ENCODE measurements around the gene HINT2. TPM values are rescaled to one million over a fixed set of nuclear protein-coding genes. Genes with fewer than 3 reads are reported as not detected.

HINT2 gene

DNA sequence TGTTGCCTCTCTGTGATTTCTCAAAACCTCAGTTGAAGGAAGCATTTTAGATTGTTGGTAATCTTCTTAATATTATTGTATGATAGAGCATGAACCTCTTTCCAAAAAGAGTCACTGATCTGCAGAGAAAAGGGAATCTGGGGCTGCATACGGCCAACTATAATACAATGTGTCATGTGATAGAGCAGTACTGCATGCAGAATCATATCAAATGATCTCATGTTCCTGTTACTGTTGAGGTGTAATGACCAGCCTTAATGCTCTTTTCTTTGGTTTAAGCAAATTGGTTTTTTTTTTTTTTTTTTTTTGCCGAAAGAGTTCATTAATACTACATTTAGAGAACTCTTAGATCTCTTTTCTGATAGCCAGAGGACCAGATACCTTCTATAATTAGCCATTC, 47.8 kb downstream of the HINT2 start:
- Histone ChIP-seq H3K56ac (ENCODE audit: low read length) (no peak overlapping the region), H3K27ac (ENCODE audit: low read depth, low read length) (no peak overlapping the region), H3K18ac (ENCODE audit: low read length) (no peak overlapping the region), H3K79me2 (ENCODE audit: control insufficient read depth, insufficient read depth, low read length) (no peaks in the 10 kb centered on the region), H2AK5ac (ENCODE audit: low read length) (no peak overlapping the region), H3K79me1 (ENCODE audit: low read length) (no peaks in the 10 kb centered on the region), H3K4me1 (ENCODE audit: control insufficient read depth, low read depth, low read length) (no peaks in the 10 kb centered on the region), H3K27me3 (ENCODE audit: insufficient read depth, low read length, poor library complexity) (no peaks in the 10 kb centered on the region), H3K4me2 (ENCODE audit: low read length) (no peak overlapping the region), H4K5ac (ENCODE audit: low read length) (no peak overlapping the region), H3K36me3 (ENCODE audit: control insufficient read depth, insufficient read depth, low read length) (no peaks in the 10 kb centered on the region), H3K9ac (ENCODE audit: low read length) (no peak overlapping the region), H2BK5ac (ENCODE audit: low read length) (no peak overlapping the region), H3K4ac (ENCODE audit: low read depth, low read length) (no peak overlapping the region), H3K23ac (ENCODE audit: low read length) (no peak overlapping the region), H2BK120ac (ENCODE audit: low read depth, low read length) (no peak overlapping the region), H4K8ac (ENCODE audit: low read depth, low read length) (no peak overlapping the region), H2BK15ac (replicated peaks; ENCODE audit: low read depth) (no peak overlapping the region), H3K4me3 (ENCODE audit: low read length) (no peak overlapping the region)
- WGBS (ENCODE audit: extremely low coverage, insufficient coverage, low lambda C conversion rate), result no CpG with 5 or more reads among the region's 2 CpGs
- no peak for DNase-seq

DNA sequence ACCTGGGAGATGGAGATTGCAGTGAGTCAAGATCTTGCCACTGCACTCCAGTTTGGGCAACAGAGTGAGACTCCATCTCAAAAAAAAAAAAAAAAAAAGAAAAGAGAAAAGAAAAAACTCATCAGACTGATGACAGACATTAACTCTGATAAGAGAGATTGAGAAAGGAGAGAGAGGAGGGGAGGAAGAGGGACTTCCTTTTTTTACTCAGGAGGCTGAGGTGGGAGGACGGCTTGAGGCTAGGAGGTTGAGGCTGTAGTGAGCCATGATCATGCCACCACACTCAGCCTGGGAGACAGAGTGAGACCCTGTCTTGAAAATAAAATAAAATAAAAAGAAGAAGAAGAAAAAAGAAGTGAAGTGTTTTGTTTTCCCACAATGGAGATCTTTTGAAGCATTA, 51.0 kb downstream of the HINT2 start:
- DNase-seq, result no peak
- H4K5ac ChIP-seq (ENCODE audit: low read length), result no peak overlapping the region

DNA sequence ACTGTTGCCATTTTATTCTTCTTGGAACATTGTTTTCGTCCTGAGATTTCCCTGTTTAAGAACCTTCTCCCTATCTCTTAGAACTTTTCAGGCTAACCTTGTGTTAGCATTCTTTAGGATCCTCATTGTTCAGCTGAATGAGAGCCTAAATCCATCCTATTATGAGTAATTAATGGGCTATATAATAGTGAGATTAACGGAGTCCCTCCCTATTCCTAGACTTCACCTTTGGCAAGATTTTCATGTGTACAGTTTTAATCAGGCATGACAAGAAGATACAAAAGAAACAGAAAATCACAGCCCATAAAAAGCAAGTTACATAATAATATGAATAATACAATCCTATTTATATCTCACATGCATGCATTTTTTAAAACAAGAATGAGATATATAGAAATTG, 51.7 kb downstream of the HINT2 start:
- H4K8ac ChIP-seq (ENCODE audit: low read depth, low read length), result no peak overlapping the region
- no peak overlapping the region for H3K27ac ChIP-seq (ENCODE audit: low read depth, low read length)
- no peak overlapping the region for H2BK120ac ChIP-seq (ENCODE audit: low read depth, low read length)
- no peak overlapping the region for H3K9ac ChIP-seq (ENCODE audit: low read length)
- WGBS (ENCODE audit: extremely low coverage, insufficient coverage, low lambda C conversion rate), result no CpG with 5 or more reads among the region's 2 CpGs
- H3K4me2 ChIP-seq (ENCODE audit: low read length), result no peak overlapping the region
- no peaks in the 10 kb centered on the region for H3K4me1 ChIP-seq (ENCODE audit: control insufficient read depth, low read depth, low read length)
- no peak overlapping the region for H3K4me3 ChIP-seq (ENCODE audit: low read length)
- H3K56ac ChIP-seq (ENCODE audit: low read length), result no peak overlapping the region
- no peak overlapping the region for H3K4ac ChIP-seq (ENCODE audit: low read depth, low read length)
- H3K79me1 ChIP-seq (ENCODE audit: low read length), result no peaks in the 10 kb centered on the region
- no peak overlapping the region for H2BK15ac ChIP-seq (replicated peaks; ENCODE audit: low read depth)
- no peak overlapping the region for H2AK5ac ChIP-seq (ENCODE audit: low read length)
- no peak overlapping the region for H3K18ac ChIP-seq (ENCODE audit: low read length)
- H3K79me2 ChIP-seq (ENCODE audit: control insufficient read depth, insufficient read depth, low read length), result no peaks in the 10 kb centered on the region
- H4K5ac ChIP-seq (ENCODE audit: low read length), result no peak overlapping the region
- no peak overlapping the region for H3K23ac ChIP-seq (ENCODE audit: low read length)
- no peaks in the 10 kb centered on the region for H3K27me3 ChIP-seq (ENCODE audit: insufficient read depth, low read length, poor library complexity)
- DNase-seq, result no peak
- no peak overlapping the region for H2BK5ac ChIP-seq (ENCODE audit: low read length)
- no peaks in the 10 kb centered on the region for H3K36me3 ChIP-seq (ENCODE audit: control insufficient read depth, insufficient read depth, low read length)

More for the DNA sequence above, 51.0 kb downstream of the HINT2 start:
- Histone ChIP-seq H3K27me3 (ENCODE audit: insufficient read depth, low read length, poor library complexity) (no peaks in the 10 kb centered on the region), H3K4me1 (ENCODE audit: control insufficient read depth, low read depth, low read length) (no peaks in the 10 kb centered on the region), H2BK120ac (ENCODE audit: low read depth, low read length) (no peak overlapping the region), H2AK5ac (ENCODE audit: low read length) (no peak overlapping the region), H3K79me2 (ENCODE audit: control insufficient read depth, insufficient read depth, low read length) (no peaks in the 10 kb centered on the region), H3K79me1 (ENCODE audit: low read length) (no peaks in the 10 kb centered on the region), H3K56ac (ENCODE audit: low read length) (no peak overlapping the region), H3K23ac (ENCODE audit: low read length) (no peak overlapping the region), H4K8ac (ENCODE audit: low read depth, low read length) (no peak overlapping the region), H3K4ac (ENCODE audit: low read depth, low read length) (no peak overlapping the region), H3K27ac (ENCODE audit: low read depth, low read length) (no peak overlapping the region), H2BK15ac (replicated peaks; ENCODE audit: low read depth) (no peak overlapping the region), H3K36me3 (ENCODE audit: control insufficient read depth, insufficient read depth, low read length) (no peaks in the 10 kb centered on the region), H2BK5ac (ENCODE audit: low read length) (no peak overlapping the region), H3K18ac (ENCODE audit: low read length) (no peak overlapping the region), H3K9ac (ENCODE audit: low read length) (no peak overlapping the region), H3K4me2 (ENCODE audit: low read length) (no peak overlapping the region), H3K4me3 (ENCODE audit: low read length) (no peak overlapping the region)
- no CpG with 5 or more reads among the region's 1 CpG for WGBS (ENCODE audit: extremely low coverage, insufficient coverage, low lambda C conversion rate)

Small RNAs within 50 kb of the gene (small RNA-seq; reads per million reads assigned to genes)
- gene HINT2 (ENCODE audit: insufficient read depth), result not detected

All from mesendoderm (in vitro differentiated cells).